Smooth muscle cell (in vitro differentiated cells): ENCODE measurements around the gene LCLAT1. TPM values are rescaled to one million over a fixed set of nuclear protein-coding genes. Genes with fewer than 3 reads are reported as not detected.

Source experiments
- DNase-seq: peaks from one replicate; lab custom pipeline; 2025; ENCODE audit not compliant: unreplicated experiment; lab: John Stamatoyannopoulos, UW
- H2AFZ ChIP-seq: fragments of 200-600 bp; sonication (generic); 2 replicates; pipeline ENCODE4 v1.6.0; 2016; ENCODE audit warnings: antibody characterized with exemption, low read depth, mild to moderate bottlenecking
- H3F3A ChIP-seq: fragments of 200-600 bp; sonication (generic); 2 replicates; pipeline ENCODE4 v1.6.0; 2017; ENCODE audit warnings: antibody characterized with exemption, low read depth
- H3K27ac ChIP-seq: fragments of 200-600 bp; sonication (generic); 2 replicates; pipeline ENCODE4 v1.5.1; 2016; ENCODE audit warnings: low read depth, mild to moderate bottlenecking
- H3K27me3 ChIP-seq: fragments of 200-600 bp; sonication (generic); 2 replicates; pipeline ENCODE4 v1.6.1; 2016; ENCODE audit warnings: low read depth, mild to moderate bottlenecking
- H3K36me3 ChIP-seq: fragments of 200-600 bp; sonication (generic); 2 replicates; pipeline ENCODE4 v1.5.1; 2016; ENCODE audit warnings: low read depth
- H3K4me1 ChIP-seq: fragments of 200-600 bp; sonication (generic); 2 replicates; pipeline ENCODE4 v1.5.1; 2016; ENCODE audit warnings: low read depth
- H3K4me2 ChIP-seq: fragments of 200-600 bp; sonication (generic); 2 replicates; pipeline ENCODE4 v1.6.0; 2016; ENCODE audit warnings: mild to moderate bottlenecking
- H3K4me3 ChIP-seq: fragments of 200-600 bp; sonication (generic); 2 replicates; pipeline ENCODE4 v1.5.1; 2016; ENCODE audit warnings: mild to moderate bottlenecking
- H3K79me2 ChIP-seq: fragments of 200-600 bp; sonication (generic); 2 replicates; pipeline ENCODE4 v1.6.0; 2016; ENCODE audit warnings: low read depth, mild to moderate bottlenecking
- H3K9ac ChIP-seq: fragments of 200-600 bp; sonication (generic); 2 replicates; pipeline ENCODE4 v1.6.0; 2016; ENCODE audit warnings: low read depth
- H3K9me3 ChIP-seq: fragments of 200-600 bp; sonication (generic); replicated peaks from 2 replicates; pipeline ENCODE4 v1.5.1; 2016; ENCODE audit warnings: low read depth
- H4K20me1 ChIP-seq: fragments of 200-600 bp; sonication (generic); 2 replicates; pipeline ENCODE4 v1.6.0; 2016; ENCODE audit warnings: low read depth
- CTCF ChIP-seq: fragments of 200-600 bp; sonication (generic); IDR thresholded peaks from 2 replicates; pipeline ENCODE4 v1.5.1; 2017; ENCODE audit warnings: borderline replicate concordance, mild to moderate bottlenecking, antibody characterized with exemption; ENCODE audit not compliant: insufficient read depth, poor library complexity, severe bottlenecking
- WGBS: methylation state at CpG from one replicate; pipeline ENCODE4 v1.1.7; 2016; ENCODE audit warnings: low lambda C conversion rate; 5-methylcytosine and 5-hydroxymethylcytosine counted together
- polyA plus RNA-seq: library from polyadenylated mRNA; unstranded; fragments of >200 nt; fragmentation: Nextera tagmentation; extraction: Ambion mirVana; gene quantifications from 2 replicates; pipeline ENCODE4 v1.2.1, GENCODE V29; 2016
- total RNA-seq: library from RNA; depleted of rRNA; stranded (reverse); fragments of >200 nt; gene quantifications from 2 replicates; pipeline ENCODE4 v1.2.3, GENCODE V29; 2014

The LCLAT1 gene
- total and polyA plus RNA-seq, 2 experiments from 2014 or later: 2.6 to 11.7 TPM

- TF ChIP-seq CTCF: no peak
- H2AFZ ChIP-seq: no peak overlapping the region
- no peak for DNase-seq
- H3K79me2 ChIP-seq: peaks cover 70% of the 10 kb centered on the region
- peaks cover 21% of the 10 kb centered on the region for H4K20me1 ChIP-seq
- no peak overlapping the region for H3K4me3 ChIP-seq
- H3K27me3 ChIP-seq: no peaks in the 10 kb centered on the region
- no peak overlapping the region for H3K27ac ChIP-seq
- peaks cover 4% of the 10 kb centered on the region for H3K4me1 ChIP-seq
- no peaks in the 10 kb centered on the region for H3F3A ChIP-seq
- H3K4me2 ChIP-seq: no peak overlapping the region
- WGBS: 48% methylated on average over 2 of the region's 2 CpGs
- H3K9ac ChIP-seq: no peak overlapping the region
- no peaks in the 10 kb centered on the region for H3K36me3 ChIP-seq
- H3K9me3 ChIP-seq: no peaks in the 10 kb centered on the region
These were observed 12.1 kb downstream of the LCLAT1 start for GRCh38 chr2:30459140-30459539.

GRCh38 chr2:30462131-30462857, 15.2 kb downstream of the LCLAT1 start:
- DNase-seq: no peak
- Histone ChIP-seq H3K27ac (no peak overlapping the region), H3K9ac (no peak overlapping the region), H3K9me3 (no peaks in the 10 kb centered on the region), H4K20me1 (peaks cover 18% of the 10 kb centered on the region), H3F3A (no peaks in the 10 kb centered on the region), H3K27me3 (no peaks in the 10 kb centered on the region), H3K4me2 (no peak overlapping the region), H3K36me3 (no peaks in the 10 kb centered on the region), H2AFZ (no peak overlapping the region), H3K4me1 (peaks cover 11% of the 10 kb centered on the region), H3K79me2 (peaks cover 72% of the 10 kb centered on the region), H3K4me3 (no peak overlapping the region)
- WGBS: 98% methylated on average over 4 of the region's 4 CpGs
- TF ChIP-seq CTCF: no peak

- 47% methylated on average over 2 of the region's 2 CpGs for WGBS
- Histone ChIP-seq H3K79me2 (peaks cover 64% of the 10 kb centered on the region), H3K9ac (no peak overlapping the region), H3K27me3 (no peaks in the 10 kb centered on the region), H3K4me1 (peaks cover 11% of the 10 kb centered on the region), H3K4me2 (no peak overlapping the region), H2AFZ (no peak overlapping the region), H3K9me3 (no peaks in the 10 kb centered on the region), H3F3A (no peaks in the 10 kb centered on the region), H3K4me3 (no peak overlapping the region), H3K27ac (no peak overlapping the region), H3K36me3 (no peaks in the 10 kb centered on the region), H4K20me1 (peaks cover 8% of the 10 kb centered on the region)
- no peak for DNase-seq
- no peak for TF ChIP-seq CTCF
These were observed 16.5 kb downstream of the LCLAT1 start for GRCh38 chr2:30463535-30463934.
